ENCODE results near the gene ACOXL.

Gene ACOXL

GRCh38 chr2:110858993-110859701 lies 126.8 kb downstream of the ACOXL start:
- DNase-seq = peak; percentile 46

- DNase-seq = no peak
Observed at GRCh38 chr2:110860630-110861029, 128.3 kb downstream of the ACOXL start.

- DNase-seq = no peak
Observed at GRCh38 chr2:110861616-110862260, 129.4 kb downstream of the ACOXL start.

- DNase-seq = no peak
Observed at GRCh38 chr2:110863726-110864125, 131.4 kb downstream of the ACOXL start.

- no peak for DNase-seq
Observed at GRCh38 chr2:110864176-110864575, 131.8 kb downstream of the ACOXL start.

- no peak for DNase-seq
Observed at GRCh38 chr2:110864731-110865130, 132.4 kb downstream of the ACOXL start.

GRCh38 chr2:110865188-110865587 lies 132.8 kb downstream of the ACOXL start:
- DNase-seq = no peak

- no peak for DNase-seq
Observed at GRCh38 chr2:110866045-110866444, 133.7 kb downstream of the ACOXL start.

- DNase-seq = peak; percentile 79
Observed at GRCh38 chr2:110866466-110866865, 134.1 kb downstream of the ACOXL start.

GRCh38 chr2:110867078-110867477 lies 134.7 kb downstream of the ACOXL start:
- no peak for DNase-seq

GRCh38 chr2:110868971-110869370 lies 136.6 kb downstream of the ACOXL start:
- no peak for DNase-seq

GRCh38 chr2:110869472-110870446 lies 137.4 kb downstream of the ACOXL start:
- no peak for DNase-seq

- no peak for DNase-seq
Observed at GRCh38 chr2:110870545-110870944, 138.2 kb downstream of the ACOXL start.

GRCh38 chr2:110871637-110872036 lies 139.3 kb downstream of the ACOXL start:
- no peak for DNase-seq

- no peak for DNase-seq
Observed at GRCh38 chr2:110872521-110872920, 140.1 kb downstream of the ACOXL start.

- no peak for DNase-seq
Observed at GRCh38 chr2:110873056-110873502, 140.7 kb downstream of the ACOXL start.

GRCh38 chr2:110873597-110874452 lies 141.5 kb downstream of the ACOXL start:
- no peak for DNase-seq

- DNase-seq = no peak
Observed at GRCh38 chr2:110874453-110875383, 142.3 kb downstream of the ACOXL start.

GRCh38 chr2:110875384-110875725 lies 143.0 kb downstream of the ACOXL start:
- no peak for DNase-seq

- no peak for DNase-seq
Observed at GRCh38 chr2:110876167-110876999, 144.0 kb downstream of the ACOXL start.
